Astrocyte (in vitro differentiated cells and primary cell): ENCODE data around the gene CEND1.

Experiments used
- CTCF ChIP-seq: IDR thresholded peaks from 2 replicates; pipeline ENCODE4 v1.5.1; 2011; ENCODE audit warnings: low read depth, mild to moderate bottlenecking, inconsistent platforms, low read length, moderate library complexity; ENCODE audit not compliant: insufficient read depth
- EZH2 ChIP-seq: IDR thresholded peaks from 2 replicates; pipeline ENCODE4 v1.6.1; 2012; ENCODE audit warnings: mild to moderate bottlenecking, low read length, inconsistent platforms; ENCODE audit not compliant: insufficient read depth

- TF ChIP-seq CTCF = no peak
- TF ChIP-seq EZH2 = no peak
Measured at GRCh38 chr11:794766-795633, 5.1 kb upstream of the CEND1 start.
